ENCODE measurements around the gene SECISBP2.

SECISBP2 gene

GRCh38 chr9:89380437-89381307, 62.4 kb downstream of the SECISBP2 start:
- no peak for DNase-seq (ENCODE audit: extremely low read depth in 1 of 2, low read depth in 1 of 2)

GRCh38 chr9:89381308-89381609, 63.0 kb downstream of the SECISBP2 start:
- no peak for DNase-seq (ENCODE audit: extremely low read depth in 1 of 2, low read depth in 1 of 2)

GRCh38 chr9:89382026-89382986, 64.0 kb downstream of the SECISBP2 start:
- DNase-seq (ENCODE audit: extremely low read depth in 1 of 2, low read depth in 1 of 2): no peak

GRCh38 chr9:89383030-89383720, 64.9 kb downstream of the SECISBP2 start:
- no peak for DNase-seq (ENCODE audit: extremely low read depth in 1 of 2, low read depth in 1 of 2)

- no peak for DNase-seq (ENCODE audit: extremely low read depth in 1 of 2, low read depth in 1 of 2)
Measured at GRCh38 chr9:89383721-89384300, 65.5 kb downstream of the SECISBP2 start.

- DNase-seq (ENCODE audit: extremely low read depth in 1 of 2, low read depth in 1 of 2): no peak
Measured at GRCh38 chr9:89384783-89385182, 66.5 kb downstream of the SECISBP2 start.

- no peak for DNase-seq (ENCODE audit: extremely low read depth in 1 of 2, low read depth in 1 of 2)
Measured at GRCh38 chr9:89386206-89386605, 67.9 kb downstream of the SECISBP2 start.

GRCh38 chr9:89386797-89387196, 68.5 kb downstream of the SECISBP2 start:
- no peak for DNase-seq (ENCODE audit: extremely low read depth in 1 of 2, low read depth in 1 of 2)

- no peak for DNase-seq (ENCODE audit: extremely low read depth in 1 of 2, low read depth in 1 of 2)
Measured at GRCh38 chr9:89387197-89387849, 69.0 kb downstream of the SECISBP2 start.

- no peak for DNase-seq (ENCODE audit: extremely low read depth in 1 of 2, low read depth in 1 of 2)
Measured at GRCh38 chr9:89388084-89388867, 70.0 kb downstream of the SECISBP2 start.

- DNase-seq (ENCODE audit: extremely low read depth in 1 of 2, low read depth in 1 of 2): no peak
Measured at GRCh38 chr9:89388868-89389177, 70.5 kb downstream of the SECISBP2 start.

GRCh38 chr9:89390068-89390555, 71.8 kb downstream of the SECISBP2 start:
- DNase-seq (ENCODE audit: extremely low read depth in 1 of 2, low read depth in 1 of 2): no peak

- DNase-seq (ENCODE audit: extremely low read depth in 1 of 2, low read depth in 1 of 2): no peak
Measured at GRCh38 chr9:89390578-89391116, 72.3 kb downstream of the SECISBP2 start.

- no peak for DNase-seq (ENCODE audit: extremely low read depth in 1 of 2, low read depth in 1 of 2)
Measured at GRCh38 chr9:89391585-89391984, 73.3 kb downstream of the SECISBP2 start.

- no peak for DNase-seq (ENCODE audit: extremely low read depth in 1 of 2, low read depth in 1 of 2)
Measured at GRCh38 chr9:89394412-89394811, 76.1 kb downstream of the SECISBP2 start.

GRCh38 chr9:89395931-89396710, 77.8 kb downstream of the SECISBP2 start:
- DNase-seq (ENCODE audit: extremely low read depth in 1 of 2, low read depth in 1 of 2): no peak

GRCh38 chr9:89397471-89397870, 79.2 kb downstream of the SECISBP2 start:
- no peak for DNase-seq (ENCODE audit: extremely low read depth in 1 of 2, low read depth in 1 of 2)

- no peak for DNase-seq (ENCODE audit: extremely low read depth in 1 of 2, low read depth in 1 of 2)
Measured at GRCh38 chr9:89398621-89399020, 80.3 kb downstream of the SECISBP2 start.
